GM18870 (cell line): ENCODE results near the gene PPFIBP1.
"Not testable (repeated sequence)": the region's sequence is repeated elsewhere in the genome, so short reads cannot be mapped to it uniquely, and the experiment has no call there.

Experiments
- ATAC-seq: cut with Tn5 transposase; IDR thresholded peaks from one replicate; pipeline ENCODE4 v1.9.1; 2021; ENCODE audit warnings: moderate library complexity; ENCODE audit not compliant: unreplicated experiment

Gene PPFIBP1

GRCh38 chr12:27620121-27620520 is 96.1 kb downstream of the PPFIBP1 start:
- no peak for ATAC-seq

GRCh38 chr12:27622436-27623195 is 98.6 kb downstream of the PPFIBP1 start:
- no peak for ATAC-seq

GRCh38 chr12:27623645-27624044 is 99.6 kb downstream of the PPFIBP1 start:
- no peak for ATAC-seq

- ATAC-seq, result no peak
These were observed 100.6 kb downstream of the PPFIBP1 start for GRCh38 chr12:27624586-27624985.

GRCh38 chr12:27627123-27627852 is 103.3 kb downstream of the PPFIBP1 start:
- ATAC-seq, result peak; percentile 79

- not testable (repeated sequence) for ATAC-seq
These were observed 104.0 kb downstream of the PPFIBP1 start for GRCh38 chr12:27627853-27628469.

- not testable (repeated sequence) for ATAC-seq
These were observed 106.2 kb downstream of the PPFIBP1 start for GRCh38 chr12:27630219-27630618.

- no peak for ATAC-seq
These were observed 107.4 kb downstream of the PPFIBP1 start for GRCh38 chr12:27631365-27631764.

GRCh38 chr12:27631813-27632491 is 107.9 kb downstream of the PPFIBP1 start:
- no peak for ATAC-seq

DNA sequence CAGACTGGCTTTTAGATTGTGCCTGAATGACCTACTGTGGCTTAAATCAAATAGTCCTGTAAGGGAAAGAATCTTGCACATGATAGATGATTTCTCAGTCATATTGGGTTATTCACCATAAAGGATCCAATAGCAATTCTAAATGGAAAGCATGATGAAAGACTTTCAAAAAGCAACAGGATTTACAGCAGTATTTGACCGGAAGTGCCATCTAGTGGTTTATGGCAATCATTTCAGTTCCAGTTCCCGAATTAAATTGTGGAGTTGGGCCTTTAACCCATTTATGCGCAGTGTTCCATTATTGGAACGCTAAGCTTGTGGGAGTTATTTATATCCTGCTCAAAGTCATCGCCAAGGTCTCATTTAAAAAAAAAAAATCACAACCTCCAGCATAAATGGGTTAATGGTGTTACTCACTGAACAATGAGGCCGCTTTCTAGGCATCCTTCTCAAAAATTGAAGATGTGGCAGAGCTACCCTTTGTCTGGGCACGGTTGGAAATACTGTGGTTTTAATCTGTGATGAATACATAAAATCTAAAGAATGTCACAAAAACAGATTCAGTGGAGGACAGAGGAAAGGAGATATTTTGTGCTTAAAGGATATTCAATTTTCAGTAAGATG is 111.5 kb downstream of the PPFIBP1 start:
- ATAC-seq, result no peak

- ATAC-seq, result not testable (repeated sequence)
These were observed 112.6 kb downstream of the PPFIBP1 start for GRCh38 chr12:27636569-27636968.

- ATAC-seq, result no peak
These were observed 113.5 kb downstream of the PPFIBP1 start for GRCh38 chr12:27637524-27637923.

DNA sequence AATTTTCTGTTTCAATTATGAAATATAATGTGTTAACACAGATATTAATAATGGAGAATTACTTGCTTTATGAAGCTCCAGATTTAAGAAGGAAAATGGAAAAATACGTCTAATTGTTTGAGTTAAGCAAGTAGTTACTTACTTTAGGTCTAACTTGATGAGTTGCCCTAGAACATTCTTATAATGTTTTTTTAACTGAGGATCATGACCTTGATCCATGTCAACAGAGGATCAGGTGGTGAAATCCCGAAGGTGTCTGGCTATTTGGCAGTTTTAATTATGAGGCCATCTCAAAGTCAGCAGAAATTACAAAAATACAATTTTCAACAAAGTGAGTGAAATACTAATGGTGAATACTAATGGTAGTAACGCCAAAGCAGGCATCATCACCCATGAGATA is 115.3 kb downstream of the PPFIBP1 start:
- no peak for ATAC-seq

GRCh38 chr12:27640566-27641200 is 116.7 kb downstream of the PPFIBP1 start:
- ATAC-seq, result not testable (repeated sequence)

- ATAC-seq, result not testable (repeated sequence)
These were observed 118.4 kb downstream of the PPFIBP1 start for GRCh38 chr12:27642361-27642760.

- ATAC-seq, result not testable (repeated sequence)
These were observed 118.9 kb downstream of the PPFIBP1 start for GRCh38 chr12:27642892-27643291.

GRCh38 chr12:27644158-27644845 is 120.3 kb downstream of the PPFIBP1 start:
- no peak for ATAC-seq

DNA sequence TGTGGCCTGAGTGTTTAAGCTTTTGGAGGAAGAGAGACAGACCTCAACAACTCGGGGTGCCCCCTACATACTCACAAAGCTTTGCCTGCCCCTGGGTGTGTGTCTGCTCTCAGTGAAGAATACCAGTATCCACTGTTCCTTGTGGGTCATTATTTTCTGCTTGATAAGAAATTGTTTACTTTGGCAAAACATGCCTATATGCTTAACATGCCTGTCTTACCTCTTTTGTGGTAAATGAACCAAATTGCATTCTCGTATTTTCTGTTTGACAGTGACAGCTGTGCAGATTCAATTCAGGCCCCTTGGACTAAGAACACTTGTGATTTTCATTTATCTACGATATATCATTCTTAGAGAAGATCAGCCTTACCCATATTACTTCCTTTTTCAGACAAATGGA is 121.7 kb downstream of the PPFIBP1 start:
- no peak for ATAC-seq

- ATAC-seq, result no peak
These were observed 122.1 kb downstream of the PPFIBP1 start for GRCh38 chr12:27646149-27646548.

- no peak for ATAC-seq
These were observed 126.0 kb downstream of the PPFIBP1 start for GRCh38 chr12:27650011-27650410.
